WTC11 (cell line): ENCODE results near the gene TAF3. TPM values are rescaled to one million over a fixed set of nuclear protein-coding genes. Genes with fewer than 3 reads are reported as not detected.

Experiments
- ATAC-seq: fragments of 200-7000 bp; cut with Tn5 transposase; 2 replicates; pipeline ENCODE4 v1.10.0; 2021; ENCODE audit warnings: mild to moderate bottlenecking, moderate library complexity
- CTCF ChIA-PET: fragments of 300-600 bp; sonication (Branson Sonifier 250); formaldehyde crosslinking; loops from one replicate; lab custom pipeline; 2021; ENCODE audit warnings: antibody characterized with exemption; lab: Charles Lee
- POLR2A ChIA-PET: fragments of 350-600 bp; sonication (Branson Sonifier 250); formaldehyde crosslinking; loops from one replicate; lab custom pipeline; 2021; ENCODE audit warnings: antibody characterized with exemption; lab: Charles Lee
- DNase-seq: peaks from one replicate; pipeline ENCODE4 v3.0.0; 2021; ENCODE audit warnings: low spot score
- H3K27ac Mint-ChIP-seq: 2 replicates; pipeline ENCODE4 v1.8.0; 2021; ENCODE audit warnings: mixed read lengths
- H3K27me3 Mint-ChIP-seq: 2 replicates; pipeline ENCODE4 v1.8.0; 2021; ENCODE audit warnings: low read depth, mild to moderate bottlenecking, moderate library complexity, mixed read lengths
- H3K36me3 Mint-ChIP-seq: 2 replicates; pipeline ENCODE4 v1.8.0; 2021; ENCODE audit warnings: mixed read lengths
- H3K4me1 Mint-ChIP-seq: 2 replicates; pipeline ENCODE4 v1.8.0; 2022; ENCODE audit warnings: mixed read lengths
- H3K4me3 Mint-ChIP-seq: 2 replicates; pipeline ENCODE4 v1.8.0; 2021; ENCODE audit warnings: mild to moderate bottlenecking, moderate library complexity, mixed read lengths
- H3K9me3 Mint-ChIP-seq: 2 replicates; pipeline ENCODE4 v1.8.0; 2021; ENCODE audit warnings: mixed read lengths
- ATF2 ChIP-seq: sonication (generic); formaldehyde crosslinking; IDR thresholded peaks from 2 replicates; pipeline ENCODE4 v1.8.1; 2022; ENCODE audit warnings: low read depth, missing genetic modification reagents, borderline replicate concordance
- ATF3 ChIP-seq: sonication (generic); formaldehyde crosslinking; conservative IDR thresholded peaks from 2 replicates; pipeline ENCODE4 v1.8.1; 2022; ENCODE audit warnings: mild to moderate bottlenecking, missing genetic modification reagents
- E2F1 ChIP-seq: sonication (generic); formaldehyde crosslinking; IDR thresholded peaks from 2 replicates; pipeline ENCODE4 v1.8.0; 2022; ENCODE audit warnings: mild to moderate bottlenecking, missing genetic modification reagents
- ETV6 ChIP-seq: sonication (generic); formaldehyde crosslinking; IDR thresholded peaks from 2 replicates; pipeline ENCODE4 v1.8.1; 2022; ENCODE audit warnings: mild to moderate bottlenecking, missing genetic modification reagents
- FOXK1 ChIP-seq: sonication (generic); formaldehyde crosslinking; IDR thresholded peaks from 2 replicates; pipeline ENCODE4 v1.8.0; 2022; ENCODE audit warnings: mild to moderate bottlenecking, moderate library complexity, missing genetic modification reagents
- GTF2I ChIP-seq: fragments of 250-450 bp; sonication (Bioruptor Pico); conservative IDR thresholded peaks from 2 replicates; pipeline ENCODE4 v1.4.0; 2021; ENCODE audit warnings: mild to moderate bottlenecking
- HMGA2 ChIP-seq: fragments of 250-450 bp; sonication (Bioruptor Pico); IDR thresholded peaks from 2 replicates; pipeline ENCODE4 v1.4.0; 2021; ENCODE audit warnings: mild to moderate bottlenecking, moderate library complexity
- JUN ChIP-seq: sonication (generic); formaldehyde crosslinking; IDR thresholded peaks from 2 replicates; pipeline ENCODE4 v1.8.0; 2023; ENCODE audit warnings: mild to moderate bottlenecking, missing genetic modification reagents
- MXD4 ChIP-seq: fragments of 250-450 bp; sonication (Bioruptor Pico); IDR thresholded peaks from 2 replicates; pipeline ENCODE4 v1.8.0; 2021; ENCODE audit warnings: mild to moderate bottlenecking, moderate library complexity, borderline replicate concordance
- NR3C1 ChIP-seq: sonication (generic); formaldehyde crosslinking; conservative IDR thresholded peaks from 2 replicates; pipeline ENCODE4 v1.8.1; 2023; ENCODE audit warnings: low read depth, mild to moderate bottlenecking, missing genetic modification reagents
- PRDM15 ChIP-seq: sonication (generic); formaldehyde crosslinking; IDR thresholded peaks from 2 replicates; pipeline ENCODE4 v1.8.0; 2022; ENCODE audit warnings: missing genetic modification reagents
- PREB ChIP-seq: sonication (generic); formaldehyde crosslinking; IDR thresholded peaks from 2 replicates; pipeline ENCODE4 v1.8.1; 2022; ENCODE audit warnings: mild to moderate bottlenecking, missing genetic modification reagents, moderate library complexity, borderline replicate concordance
- PRRX2 ChIP-seq: fragments of 250-450 bp; sonication (Bioruptor Pico); IDR thresholded peaks from 2 replicates; pipeline ENCODE4 v1.8.0; 2021; ENCODE audit warnings: mild to moderate bottlenecking
- USF1 ChIP-seq: sonication (generic); formaldehyde crosslinking; IDR thresholded peaks from 2 replicates; pipeline ENCODE4 v1.8.0; 2022; ENCODE audit warnings: mild to moderate bottlenecking, missing genetic modification reagents
- USF2 ChIP-seq: sonication (generic); formaldehyde crosslinking; IDR thresholded peaks from 2 replicates; pipeline ENCODE4 v1.8.1; 2023; ENCODE audit warnings: mild to moderate bottlenecking, missing genetic modification reagents, moderate library complexity
- ZNF121 ChIP-seq: sonication (generic); formaldehyde crosslinking; IDR thresholded peaks from 2 replicates; pipeline ENCODE4 v1.8.0; 2023; ENCODE audit warnings: missing genetic modification reagents
- ZNF138 ChIP-seq: sonication (generic); formaldehyde crosslinking; conservative IDR thresholded peaks from 2 replicates; pipeline ENCODE4 v1.8.1; 2022; ENCODE audit warnings: mild to moderate bottlenecking, moderate library complexity, missing genetic modification reagents
- ZNF219 ChIP-seq: sonication (generic); formaldehyde crosslinking; IDR thresholded peaks from 2 replicates; pipeline ENCODE4 v1.8.0; 2023; ENCODE audit warnings: missing genetic modification reagents, mild to moderate bottlenecking, borderline replicate concordance
- ZNF263 ChIP-seq: sonication (generic); formaldehyde crosslinking; IDR thresholded peaks from 2 replicates; pipeline ENCODE4 v1.8.1; 2022; ENCODE audit warnings: low read depth, mild to moderate bottlenecking, moderate library complexity, missing genetic modification reagents
- ZNF532 ChIP-seq: fragments of 250-450 bp; sonication (Bioruptor Pico); IDR thresholded peaks from 2 replicates; pipeline ENCODE4 v1.9.0; 2021; ENCODE audit warnings: mild to moderate bottlenecking, borderline replicate concordance
- ZNF671 ChIP-seq: fragments of 250-450 bp; sonication (Bioruptor Pico); IDR thresholded peaks from 2 replicates; pipeline ENCODE4 v1.8.0; 2021; ENCODE audit warnings: mild to moderate bottlenecking
- total RNA-seq: library from RNA; stranded (reverse); gene quantifications from 3 replicates; pipeline ENCODE4 v1.2.3, GENCODE V29; 2021

Gene TAF3
- total RNA-seq, 1 experiment from 2014 or later: 8.9 TPM

- H3K27me3 Mint-ChIP-seq: peaks cover 95% of the 10 kb centered on the region
These were observed 233.5 kb downstream of the TAF3 start for GRCh38 chr10:8051851-8052257.

More at GRCh38 chr10:8051851-8052257, 233.5 kb downstream of the TAF3 start:
- POLR2A ChIA-PET: no interaction called here
- peak; percentile 71 for DNase-seq
- H3K27ac Mint-ChIP-seq: no peak overlapping the region
- peaks cover 50% of the 10 kb centered on the region for H3K4me1 Mint-ChIP-seq
- H3K36me3 Mint-ChIP-seq: no peaks in the 10 kb centered on the region
- peak; percentile 0; the same call in 1 of the 2 replicates for ATAC-seq
- no peaks in the 10 kb centered on the region for H3K9me3 Mint-ChIP-seq
- no peak for TF ChIP-seq ATF2
- TF ChIP-seq USF2 (CRISPR knock-in tag): no peak
- TF ChIP-seq MXD4 (CRISPR knock-in tag): no peak
- TF ChIP-seq ZNF671 (CRISPR knock-in tag): no peak
- no peak for TF ChIP-seq ZNF121 (CRISPR knock-in tag)
- no peak for TF ChIP-seq E2F1 (CRISPR knock-in tag)
- TF ChIP-seq PRRX2 (CRISPR knock-in tag): no peak
- 0 out of 2 replicates have a peak, but pooled peaks have one; percentile 41 for TF ChIP-seq FOXK1
- TF ChIP-seq PREB (CRISPR knock-in tag): no peak
- TF ChIP-seq USF1 (CRISPR knock-in tag): 0 out of 2 replicates have a peak, but pooled peaks have one; percentile 13
- no peak for TF ChIP-seq ATF3 (CRISPR knock-in tag)
- TF ChIP-seq ZNF219: no peak
- no peak for TF ChIP-seq PRDM15 (CRISPR knock-in tag)
- no peak for TF ChIP-seq JUN (CRISPR knock-in tag)
- peak; percentile 32; the same call in 1 of the 2 replicates for TF ChIP-seq ETV6
- no peak for TF ChIP-seq ZNF263 (CRISPR knock-in tag)
- TF ChIP-seq ZNF532 (CRISPR knock-in tag): no peak
- TF ChIP-seq HMGA2 (CRISPR knock-in tag): no peak
- no peak for TF ChIP-seq ZNF138 (CRISPR knock-in tag)
- TF ChIP-seq NR3C1: no peak
- no peak for TF ChIP-seq GTF2I (CRISPR knock-in tag)
- TF ChIP-seq, all 79 proteins: peak for 3
- CTCF ChIA-PET: interaction anchor here (0.9 kb wide), 1 partner anchor 296 kb away, joined by 3 read pairs; no protein-coding TSS in a partner anchor
- H3K4me3 Mint-ChIP-seq: peak overlapping the region; percentile 68
